Stimulated activated naive CD8-positive, alpha-beta T cell treated with anti-CD3 and anti-CD28 coated beads, Interleukin-15, amount 100 ng/mL, for 72 hours (primary cell): ENCODE results near the gene RGS2.
A peak's percentile ranks its signal among the peaks of the same experiment; 100 is the strongest.

Experiments
- ATAC-seq: fragments of 150-1000 bp; cut with Tn5 transposase; 2 replicates; pipeline ENCODE4 v1.10.0; 2021; ENCODE audit warnings: mild to moderate bottlenecking, moderate library complexity
- DNase-seq, 2 donors: peaks; one replicate each; pipeline ENCODE4 v3.0.0; 2021 to 2022
- H3K27ac Mint-ChIP-seq, 2 donors: one replicate each; pipeline ENCODE4 v1.8.0; 2022; ENCODE audit warnings: mild to moderate bottlenecking in 2 of 2, mixed read lengths in 2 of 2, moderate library complexity in 2 of 2
- H3K27me3 Mint-ChIP-seq: one replicate; pipeline ENCODE4 v1.8.0; 2022; ENCODE audit warnings: mixed read lengths
- H3K4me1 Mint-ChIP-seq: one replicate; pipeline ENCODE4 v1.8.0; 2022; ENCODE audit warnings: mild to moderate bottlenecking, mixed read lengths
- H3K4me3 Mint-ChIP-seq, 2 donors: one replicate each; pipeline ENCODE4 v1.8.0; 2022; ENCODE audit warnings: mild to moderate bottlenecking in 2 of 2, mixed read lengths in 2 of 2, moderate library complexity in 1 of 2
- H3K9me3 Mint-ChIP-seq, 2 donors: one replicate each; pipeline ENCODE4 v1.8.0; 2022; ENCODE audit warnings: mixed read lengths in 2 of 2

RGS2 gene

GRCh38 chr1:192808518-192809306 is at the start of gene RGS2:
Gene RGS2 (plus strand): TSS chr1:192809039. CDS start chr1:192809072, 33 bp downstream.
- Mint-ChIP-seq H3K4me1 (peaks cover 37% of the 10 kb centered on the region), H3K9me3 (no peaks in the 10 kb centered on the region), H3K27me3 (no peaks in the 10 kb centered on the region), H3K27ac (peak within 1 kb of the TSS; percentile 92 to 98), H3K4me3 (peak within 1 kb of the TSS; percentile 93 to 96)
- DNase-seq: peak; percentile 85 to 86
- peak; percentile 94 for ATAC-seq

GRCh38 chr1:192759104-192759503 is 49.7 kb upstream of the RGS2 start:
- no peak for ATAC-seq
- H3K4me1 Mint-ChIP-seq: no peaks in the 10 kb centered on the region

GRCh38 chr1:192762265-192762664 is 46.6 kb upstream of the RGS2 start:
- Mint-ChIP-seq H3K4me1 (no peaks in the 10 kb centered on the region), H3K9me3 (no peaks in the 10 kb centered on the region), H3K27me3 (peaks cover 15% of the 10 kb centered on the region), H3K27ac (no peak overlapping the region), H3K4me3 (no peak overlapping the region)
- DNase-seq: no peak
- no peak for ATAC-seq

More at GRCh38 chr1:192759104-192759503, 49.7 kb upstream of the RGS2 start:
- no peak for DNase-seq
- Mint-ChIP-seq H3K27me3 (peaks cover 8% of the 10 kb centered on the region), H3K27ac (no peak overlapping the region), H3K9me3 (no peaks in the 10 kb centered on the region), H3K4me3 (no peak overlapping the region)

GRCh38 chr1:192763243-192763642 is 45.6 kb upstream of the RGS2 start:
- no peaks in the 10 kb centered on the region for H3K4me1 Mint-ChIP-seq
- no peak for DNase-seq
- no peak for ATAC-seq
- peaks cover 17% of the 10 kb centered on the region for H3K27me3 Mint-ChIP-seq
- no peak overlapping the region for H3K4me3 Mint-ChIP-seq
- H3K9me3 Mint-ChIP-seq: no peaks in the 10 kb centered on the region
- no peak overlapping the region for H3K27ac Mint-ChIP-seq

GRCh38 chr1:192763756-192764155 is 45.1 kb upstream of the RGS2 start:
- Mint-ChIP-seq H3K9me3 (no peaks in the 10 kb centered on the region), H3K4me3 (no peak overlapping the region), H3K4me1 (no peaks in the 10 kb centered on the region), H3K27me3 (peaks cover 17% of the 10 kb centered on the region), H3K27ac (no peak overlapping the region)
- DNase-seq (no peak), ATAC-seq (no peak)

GRCh38 chr1:192764675-192765074 is 44.2 kb upstream of the RGS2 start:
- H3K4me3 Mint-ChIP-seq: no peak overlapping the region
- no peaks in the 10 kb centered on the region for H3K4me1 Mint-ChIP-seq
- no peak overlapping the region for H3K27ac Mint-ChIP-seq
- DNase-seq: no peak
- peaks cover 17% of the 10 kb centered on the region for H3K27me3 Mint-ChIP-seq
- ATAC-seq: no peak
- H3K9me3 Mint-ChIP-seq: no peaks in the 10 kb centered on the region

GRCh38 chr1:192766009-192766625 is 42.7 kb upstream of the RGS2 start:
- no peak overlapping the region for H3K4me3 Mint-ChIP-seq
- peaks cover 17% of the 10 kb centered on the region for H3K27me3 Mint-ChIP-seq
- no peak overlapping the region for H3K27ac Mint-ChIP-seq
- H3K4me1 Mint-ChIP-seq: no peaks in the 10 kb centered on the region
- no peaks in the 10 kb centered on the region for H3K9me3 Mint-ChIP-seq
- DNase-seq: no peak
- no peak for ATAC-seq

- no peak overlapping the region for H3K27ac Mint-ChIP-seq
- no peak overlapping the region for H3K4me3 Mint-ChIP-seq
- ATAC-seq (no peak), DNase-seq (no peak)
- no peaks in the 10 kb centered on the region for H3K9me3 Mint-ChIP-seq
- peaks cover 17% of the 10 kb centered on the region for H3K27me3 Mint-ChIP-seq
- no peaks in the 10 kb centered on the region for H3K4me1 Mint-ChIP-seq
These were observed 42.0 kb upstream of the RGS2 start for GRCh38 chr1:192766876-192767275.

GRCh38 chr1:192767798-192768197 is 41.0 kb upstream of the RGS2 start:
- Mint-ChIP-seq H3K27ac (no peak overlapping the region), H3K4me1 (no peaks in the 10 kb centered on the region), H3K9me3 (no peaks in the 10 kb centered on the region), H3K4me3 (no peak overlapping the region), H3K27me3 (peaks cover 10% of the 10 kb centered on the region)
- DNase-seq: no peak
- ATAC-seq: no peak

- Mint-ChIP-seq H3K27me3 (peaks cover 9% of the 10 kb centered on the region), H3K4me3 (no peak overlapping the region), H3K9me3 (no peaks in the 10 kb centered on the region), H3K4me1 (no peaks in the 10 kb centered on the region), H3K27ac (no peak overlapping the region)
- no peak for ATAC-seq
- no peak for DNase-seq
These were observed 40.4 kb upstream of the RGS2 start for GRCh38 chr1:192768463-192768862.

GRCh38 chr1:192771341-192771740 is 37.5 kb upstream of the RGS2 start:
- DNase-seq: no peak
- no peak overlapping the region for H3K4me3 Mint-ChIP-seq
- no peak overlapping the region for H3K27ac Mint-ChIP-seq
- H3K27me3 Mint-ChIP-seq: peaks cover 9% of the 10 kb centered on the region
- H3K9me3 Mint-ChIP-seq: no peaks in the 10 kb centered on the region
- no peaks in the 10 kb centered on the region for H3K4me1 Mint-ChIP-seq
- no peak for ATAC-seq

GRCh38 chr1:192775631-192776030 is 33.2 kb upstream of the RGS2 start:
- ATAC-seq: no peak
- no peaks in the 10 kb centered on the region for H3K4me1 Mint-ChIP-seq

GRCh38 chr1:192776206-192776605 is 32.6 kb upstream of the RGS2 start:
- ATAC-seq (no peak), DNase-seq (no peak)
- Mint-ChIP-seq H3K4me1 (no peaks in the 10 kb centered on the region), H3K9me3 (peaks cover 0 to 4% of the 10 kb centered on the region in 2 donors), H3K27ac (no peak overlapping the region), H3K4me3 (no peak overlapping the region), H3K27me3 (no peaks in the 10 kb centered on the region)

More at GRCh38 chr1:192775631-192776030, 33.2 kb upstream of the RGS2 start:
- Mint-ChIP-seq H3K4me3 (no peak overlapping the region), H3K27me3 (no peaks in the 10 kb centered on the region), H3K27ac (no peak overlapping the region), H3K9me3 (peaks cover 0 to 4% of the 10 kb centered on the region in 2 donors)
- no peak for DNase-seq

GRCh38 chr1:192776998-192777397 is 31.8 kb upstream of the RGS2 start:
- DNase-seq (no peak), ATAC-seq (no peak)
- H3K9me3 Mint-ChIP-seq: peaks cover 0 to 4% of the 10 kb centered on the region in 2 donors
- no peak overlapping the region for H3K27ac Mint-ChIP-seq
- H3K27me3 Mint-ChIP-seq: no peaks in the 10 kb centered on the region
- H3K4me3 Mint-ChIP-seq: no peak overlapping the region
- H3K4me1 Mint-ChIP-seq: no peaks in the 10 kb centered on the region

GRCh38 chr1:192783791-192784190 is 25.0 kb upstream of the RGS2 start:
- no peak for ATAC-seq

GRCh38 chr1:192784397-192784796 is 24.4 kb upstream of the RGS2 start:
- no peak for ATAC-seq
- Mint-ChIP-seq H3K27me3 (peaks cover 20% of the 10 kb centered on the region), H3K27ac (no peak overlapping the region), H3K4me3 (no peak overlapping the region), H3K9me3 (peaks cover 0 to 4% of the 10 kb centered on the region in 2 donors), H3K4me1 (no peaks in the 10 kb centered on the region)
- DNase-seq: no peak

More at GRCh38 chr1:192783791-192784190, 25.0 kb upstream of the RGS2 start:
- Mint-ChIP-seq H3K9me3 (peaks cover 0 to 4% of the 10 kb centered on the region in 2 donors), H3K4me3 (no peak overlapping the region), H3K27ac (no peak overlapping the region), H3K27me3 (peaks cover 20% of the 10 kb centered on the region), H3K4me1 (no peaks in the 10 kb centered on the region)
- no peak for DNase-seq
